GM12874 (cell line): ENCODE results near the gene NCOA1.

Experiments
- TF ChIP-seq, protein P1 (sequence below): IDR thresholded peaks from 2 replicates; pipeline ENCODE4 v1.5.1; 2011; ENCODE audit warnings: low read depth, mild to moderate bottlenecking, control low read depth, low read length, moderate library complexity; ENCODE audit not compliant: insufficient read depth

Gene NCOA1

GRCh38 chr2:24579053-24579803 lies 88.2 kb downstream of the NCOA1 start:
- TF ChIP-seq, protein P1, sequence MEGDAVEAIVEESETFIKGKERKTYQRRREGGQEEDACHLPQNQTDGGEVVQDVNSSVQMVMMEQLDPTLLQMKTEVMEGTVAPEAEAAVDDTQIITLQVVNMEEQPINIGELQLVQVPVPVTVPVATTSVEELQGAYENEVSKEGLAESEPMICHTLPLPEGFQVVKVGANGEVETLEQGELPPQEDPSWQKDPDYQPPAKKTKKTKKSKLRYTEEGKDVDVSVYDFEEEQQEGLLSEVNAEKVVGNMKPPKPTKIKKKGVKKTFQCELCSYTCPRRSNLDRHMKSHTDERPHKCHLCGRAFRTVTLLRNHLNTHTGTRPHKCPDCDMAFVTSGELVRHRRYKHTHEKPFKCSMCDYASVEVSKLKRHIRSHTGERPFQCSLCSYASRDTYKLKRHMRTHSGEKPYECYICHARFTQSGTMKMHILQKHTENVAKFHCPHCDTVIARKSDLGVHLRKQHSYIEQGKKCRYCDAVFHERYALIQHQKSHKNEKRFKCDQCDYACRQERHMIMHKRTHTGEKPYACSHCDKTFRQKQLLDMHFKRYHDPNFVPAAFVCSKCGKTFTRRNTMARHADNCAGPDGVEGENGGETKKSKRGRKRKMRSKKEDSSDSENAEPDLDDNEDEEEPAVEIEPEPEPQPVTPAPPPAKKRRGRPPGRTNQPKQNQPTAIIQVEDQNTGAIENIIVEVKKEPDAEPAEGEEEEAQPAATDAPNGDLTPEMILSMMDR: no peak

DNA sequence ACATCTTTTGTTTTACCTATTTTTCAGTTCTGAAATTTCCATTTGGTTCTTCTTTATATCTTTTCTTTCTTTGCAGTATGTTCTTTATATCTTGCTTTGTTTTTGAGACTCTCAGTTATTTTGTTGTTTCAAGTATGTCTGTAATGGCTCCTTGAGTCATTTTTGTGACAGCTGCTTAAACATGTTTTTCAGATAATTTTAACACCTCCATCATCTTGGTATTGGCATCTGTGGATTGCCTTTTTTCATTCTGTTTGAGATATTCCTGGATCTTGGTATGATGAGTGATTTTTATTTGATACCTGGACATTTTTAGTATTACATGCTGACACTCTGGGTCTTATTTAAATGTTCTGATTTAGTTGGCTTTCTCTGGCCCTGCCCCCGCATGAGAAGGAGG lies 89.5 kb downstream of the NCOA1 start:
- TF ChIP-seq, protein P1: no peak

- TF ChIP-seq, protein P1: no peak
Measured at GRCh38 chr2:24586955-24587354, 95.9 kb downstream of the NCOA1 start.

GRCh38 chr2:24588294-24588693 lies 97.2 kb downstream of the NCOA1 start:
- TF ChIP-seq, protein P1: no peak

GRCh38 chr2:24592441-24593100 lies 101.5 kb downstream of the NCOA1 start:
- TF ChIP-seq, protein P1: no peak

DNA sequence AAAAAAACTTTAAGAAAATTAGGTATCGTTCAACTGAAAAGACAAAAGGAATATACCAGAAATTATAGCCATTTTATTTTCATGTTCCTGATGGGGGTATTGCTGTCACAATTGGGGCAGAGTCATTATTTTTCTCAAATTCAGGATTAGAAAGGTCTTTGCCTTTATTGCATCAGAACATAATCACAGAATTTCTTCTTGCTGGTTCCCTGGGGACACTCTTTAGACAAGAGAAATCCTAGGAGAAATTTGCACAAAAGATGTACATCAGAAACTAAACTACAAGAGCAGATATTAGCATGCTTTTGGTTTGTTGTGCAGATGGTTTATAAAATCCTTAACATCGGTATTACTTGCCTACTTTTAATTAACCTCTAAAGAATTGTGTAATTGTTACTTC lies 103.2 kb downstream of the NCOA1 start:
- TF ChIP-seq, protein P1: no peak

GRCh38 chr2:24597181-24597870 lies 106.3 kb downstream of the NCOA1 start:
- TF ChIP-seq, protein P1: no peak
